Activated T-cell treated with anti-CD3 and anti-CD28 coated beads, Interleukin-2, amount 50 U/mL, for 1 hour (primary cell): ENCODE measurements around the gene GNAZ.

Source experiments
- DNase-seq: peaks from one replicate; pipeline ENCODE4 v3.0.0-alpha.2; 2020

GNAZ gene

GRCh38 chr22:23065069-23065451 lies 5.3 kb upstream of the GNAZ start:
- DNase-seq, result peak; percentile 2

- peak; percentile 1 for DNase-seq
Observed at GRCh38 chr22:23065495-23066122, 4.7 kb upstream of the GNAZ start.

- peak; percentile 9 for DNase-seq
Observed at GRCh38 chr22:23066200-23067022, 3.9 kb upstream of the GNAZ start.

DNA sequence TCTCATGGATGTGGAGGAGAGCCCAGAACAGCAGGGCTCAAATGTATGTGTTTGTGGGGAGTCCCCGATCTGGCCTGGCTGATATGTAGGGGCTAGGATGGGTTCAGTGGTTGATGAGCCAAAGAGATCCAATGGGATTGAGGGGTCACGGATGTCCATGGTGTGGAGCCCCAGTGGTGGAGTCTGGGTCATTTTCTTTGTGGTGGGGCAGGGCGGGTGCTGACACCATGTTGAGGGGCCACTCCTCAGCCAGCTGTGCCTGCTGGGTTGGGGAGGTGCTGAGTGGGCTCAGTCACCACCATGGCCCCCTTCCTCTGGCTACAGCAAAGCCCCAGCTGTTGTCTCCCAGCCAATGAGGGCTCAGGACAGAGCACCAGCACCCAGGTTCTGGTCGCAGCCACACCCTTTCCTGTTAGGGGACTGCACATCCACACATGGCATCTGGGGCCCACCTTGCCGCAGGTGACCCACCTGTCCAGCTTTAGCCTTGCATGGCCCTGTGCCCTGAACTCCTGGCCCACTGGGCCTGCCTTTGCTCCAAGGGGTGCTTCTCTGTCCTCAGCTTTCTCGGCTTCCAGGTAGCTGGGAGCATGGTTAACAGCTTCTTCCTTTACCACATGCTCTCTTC lies 3.2 kb upstream of the GNAZ start:
- DNase-seq, result peak; percentile 14

GRCh38 chr22:23067691-23068090 lies 2.6 kb upstream of the GNAZ start:
- peak; percentile 15 for DNase-seq

DNA sequence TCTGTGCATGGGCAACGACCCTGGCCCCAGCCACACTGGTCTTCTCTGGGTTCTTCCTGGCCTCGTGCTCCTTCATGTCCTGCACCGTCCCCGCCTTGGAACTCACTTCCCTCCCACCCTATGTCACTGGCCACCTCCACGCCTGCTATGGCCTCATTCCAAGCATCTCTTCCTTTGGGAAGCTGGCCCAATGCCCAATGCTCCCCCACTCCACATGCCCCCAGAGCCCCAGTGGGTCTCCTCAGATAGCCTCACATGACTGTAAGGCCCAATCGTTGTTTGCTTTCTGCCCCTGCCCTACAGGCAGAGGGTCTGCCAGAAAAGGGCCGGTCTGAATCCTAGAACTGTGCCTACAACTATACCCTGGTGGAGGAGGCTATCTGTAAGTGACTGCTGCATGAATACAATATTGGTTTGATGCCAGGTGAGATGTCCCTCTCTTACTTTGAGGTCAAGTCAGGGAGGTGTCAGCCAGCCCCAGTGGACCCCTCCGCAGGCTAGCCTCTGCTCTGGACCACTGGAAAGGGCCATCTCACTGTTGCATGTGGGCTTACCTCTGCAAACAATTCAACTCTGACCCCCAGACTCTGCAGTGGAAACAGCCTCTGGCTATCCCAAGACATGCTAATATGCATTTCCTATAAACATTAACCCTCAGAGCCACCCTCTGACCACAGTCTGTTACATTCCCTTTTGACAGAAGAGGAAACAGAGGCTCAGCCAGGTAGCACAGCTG lies 2.1 kb upstream of the GNAZ start:
- peak; percentile 15 for DNase-seq

DNA sequence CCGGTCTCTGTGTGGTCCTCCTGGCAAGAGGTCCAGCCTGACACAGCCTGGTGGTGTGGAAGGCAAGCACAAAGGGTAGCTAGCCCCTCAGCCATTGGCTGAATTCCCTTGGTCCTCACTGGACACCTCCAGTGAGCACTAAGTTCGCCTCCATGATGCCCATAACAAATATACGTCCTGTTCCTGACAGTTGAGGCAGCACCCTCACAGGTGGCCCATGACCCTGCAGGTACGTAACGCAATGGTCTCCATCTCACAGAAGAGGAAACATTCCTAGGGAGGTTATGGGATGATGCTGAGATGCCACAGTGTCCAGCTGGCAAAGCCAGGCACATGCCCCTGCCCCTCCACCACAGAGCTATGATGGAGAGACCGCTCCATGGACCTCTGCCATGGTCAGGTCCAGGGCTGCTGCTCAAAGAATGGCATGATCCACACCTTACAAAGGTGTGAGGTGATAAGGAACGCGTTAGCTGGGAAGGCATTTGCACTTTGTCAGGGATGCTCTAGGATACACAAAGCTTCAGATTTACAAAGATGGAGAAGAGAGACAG lies 1.4 kb upstream of the GNAZ start:
- DNase-seq, result peak; percentile 16

GRCh38 chr22:23069502-23070357 lies 589 bp upstream of the GNAZ start:
- peak; percentile 90 for DNase-seq

GRCh38 chr22:23071230-23072076 lies 1.1 kb downstream of the GNAZ start:
- DNase-seq, result no peak

DNA sequence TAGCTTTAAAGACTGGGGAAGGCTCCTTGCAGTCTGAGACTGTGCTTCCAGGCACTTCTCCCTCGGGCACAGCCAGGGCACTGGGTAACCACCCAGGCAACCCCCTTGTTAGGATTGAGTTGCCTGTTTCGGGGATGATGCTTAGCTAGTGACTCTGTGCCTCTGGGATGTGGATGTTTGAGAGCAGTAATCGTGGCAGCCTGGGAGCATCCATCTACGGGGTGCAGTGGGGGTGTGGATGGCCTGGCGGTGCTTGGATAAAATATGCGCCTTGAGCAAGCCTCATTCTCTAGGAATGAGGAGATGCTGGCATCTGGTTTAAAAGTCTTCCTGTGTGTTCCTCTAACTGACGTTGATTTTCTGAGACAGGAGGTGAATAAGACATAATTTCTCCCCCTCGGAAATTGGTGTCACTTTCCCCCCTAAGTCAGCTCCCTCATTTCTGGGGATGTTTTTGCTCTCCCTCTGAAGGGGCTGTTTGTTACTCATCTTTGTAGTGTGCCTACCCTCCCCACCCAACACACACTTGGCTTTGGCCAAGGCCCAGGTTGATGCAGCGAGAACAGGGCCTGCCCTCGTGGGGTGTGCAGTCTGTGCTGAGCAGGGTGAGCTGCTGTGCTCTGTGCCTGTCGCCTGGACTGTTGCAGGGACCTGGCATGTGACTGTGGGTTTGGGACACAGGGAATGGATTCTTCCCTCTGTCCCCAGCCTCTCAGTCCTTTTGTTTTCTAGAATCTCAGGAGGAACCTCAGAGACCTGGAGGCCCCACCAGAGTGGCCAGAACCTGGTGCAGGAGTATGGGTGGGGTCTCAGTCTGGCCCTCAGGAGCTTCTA lies 2.0 kb downstream of the GNAZ start:
- no peak for DNase-seq

DNA sequence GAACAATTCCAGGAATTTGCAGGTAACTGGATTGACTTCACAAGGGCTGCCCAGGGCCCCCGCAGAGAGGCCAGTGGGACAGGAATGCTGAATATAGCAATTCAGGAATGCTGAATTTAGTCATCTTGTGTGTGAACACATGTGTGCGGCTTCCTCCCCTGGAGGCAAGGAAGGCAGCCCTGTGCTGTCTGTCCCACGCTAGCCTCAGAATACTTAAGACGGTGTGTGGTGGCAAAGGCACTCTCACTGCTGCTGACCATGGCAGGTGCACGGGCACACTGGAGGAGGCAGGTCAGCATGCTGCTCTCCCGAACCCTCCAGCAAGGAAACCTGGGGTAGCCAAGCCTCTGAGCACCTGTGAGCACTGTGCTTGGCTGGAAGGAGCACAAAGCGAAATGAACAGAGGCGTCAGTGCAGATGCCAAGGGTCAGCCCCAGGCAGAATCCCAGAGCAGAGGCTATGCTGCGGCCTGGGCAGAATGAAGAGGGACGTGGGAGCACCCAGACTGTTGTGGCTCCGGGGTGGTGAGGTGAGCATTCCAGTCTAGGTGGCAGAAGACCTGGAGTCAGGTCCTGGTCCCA lies 2.7 kb downstream of the GNAZ start:
- DNase-seq, result no peak

GRCh38 chr22:23073526-23074229 lies 3.4 kb downstream of the GNAZ start:
- no peak for DNase-seq

- DNase-seq, result no peak
Observed at GRCh38 chr22:23074451-23074850, 4.1 kb downstream of the GNAZ start.

DNA sequence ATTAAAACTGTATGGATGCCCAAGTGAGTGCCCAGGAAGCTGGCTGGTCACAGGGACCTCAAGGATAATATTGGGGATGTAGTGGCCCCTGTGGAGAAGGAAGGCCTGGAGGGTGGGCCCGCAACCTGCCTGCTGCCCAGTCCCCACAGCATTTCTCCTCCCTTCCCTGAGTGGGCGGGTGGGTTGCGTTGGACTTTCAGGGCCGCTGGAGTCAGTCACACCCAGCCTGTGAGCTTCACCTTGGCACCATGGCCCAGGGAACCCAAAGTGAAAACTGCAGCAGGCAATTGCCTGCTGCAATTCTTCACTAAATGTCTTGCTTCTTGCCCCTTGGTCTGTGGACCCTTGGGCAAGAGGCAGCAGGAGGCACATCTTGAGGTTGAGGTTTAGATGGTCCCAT lies 4.7 kb downstream of the GNAZ start:
- DNase-seq, result no peak

GRCh38 chr22:23075525-23076216 lies 5.4 kb downstream of the GNAZ start:
- no peak for DNase-seq

DNA sequence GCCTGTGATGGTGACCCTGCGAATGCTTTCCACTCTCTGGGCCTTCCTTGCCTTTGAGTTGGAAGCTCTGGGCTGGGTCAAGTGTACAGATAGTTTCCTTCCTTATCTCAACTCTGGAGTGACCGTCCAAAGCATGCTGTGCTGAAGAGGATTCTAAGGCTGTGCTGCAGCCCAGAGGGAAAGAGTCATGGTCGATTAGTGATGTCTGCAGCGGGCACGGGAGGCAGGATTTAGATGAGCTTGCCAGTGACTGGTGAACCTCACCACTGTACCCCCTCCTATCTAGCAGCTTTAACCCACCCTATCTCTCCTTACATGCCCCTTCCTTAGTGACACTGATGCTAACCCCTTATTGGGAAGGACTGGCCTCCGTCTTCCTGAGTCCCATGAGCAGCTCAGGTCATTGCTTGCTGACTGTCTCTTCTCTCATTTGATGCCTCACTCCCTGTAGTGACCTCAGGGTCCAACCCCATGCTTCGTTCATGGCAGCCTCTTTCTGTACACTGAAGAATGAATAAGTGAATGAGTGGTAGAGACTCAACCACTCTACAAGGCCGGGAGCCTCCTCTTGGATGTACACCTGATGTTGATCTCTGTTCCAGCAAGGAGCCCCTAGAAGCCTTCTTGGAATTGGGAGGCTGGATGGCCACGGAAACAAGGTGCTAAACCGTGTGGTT lies 6.7 kb downstream of the GNAZ start:
- no peak for DNase-seq

GRCh38 chr22:23077627-23078461 lies 7.5 kb downstream of the GNAZ start:
- DNase-seq, result no peak
